UCSD-AML1 (cell line): ENCODE measurements around the gene PAK2.
"Not testable (repeated sequence)": the region's sequence is repeated elsewhere in the genome, so short reads cannot be mapped to it uniquely, and the experiment has no call there.

Experiments used
- DNase-seq: peaks from one replicate; lab custom pipeline; 2025; ENCODE audit not compliant: unreplicated experiment; lab: John Stamatoyannopoulos, UW

Gene PAK2

DNA sequence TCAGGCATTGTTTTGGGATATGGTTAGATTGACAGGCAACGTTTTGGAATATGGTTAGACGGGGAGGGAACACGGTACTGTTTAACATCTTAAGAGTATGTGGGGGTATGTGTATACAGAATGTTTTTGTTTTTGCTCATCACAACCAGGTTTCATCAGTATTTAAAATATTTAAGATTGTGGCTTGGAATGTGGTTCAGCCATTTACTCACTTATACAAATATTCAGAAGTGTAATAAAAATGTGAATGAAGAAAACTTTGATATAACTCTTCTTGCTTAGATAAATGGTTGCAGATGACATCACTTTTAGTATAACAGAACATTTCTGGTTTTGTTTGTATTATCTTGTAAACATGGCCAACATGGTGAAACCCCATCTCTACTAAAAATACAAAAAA lies 3.9 kb upstream of the PAK2 start:
- DNase-seq, result no peak

DNA sequence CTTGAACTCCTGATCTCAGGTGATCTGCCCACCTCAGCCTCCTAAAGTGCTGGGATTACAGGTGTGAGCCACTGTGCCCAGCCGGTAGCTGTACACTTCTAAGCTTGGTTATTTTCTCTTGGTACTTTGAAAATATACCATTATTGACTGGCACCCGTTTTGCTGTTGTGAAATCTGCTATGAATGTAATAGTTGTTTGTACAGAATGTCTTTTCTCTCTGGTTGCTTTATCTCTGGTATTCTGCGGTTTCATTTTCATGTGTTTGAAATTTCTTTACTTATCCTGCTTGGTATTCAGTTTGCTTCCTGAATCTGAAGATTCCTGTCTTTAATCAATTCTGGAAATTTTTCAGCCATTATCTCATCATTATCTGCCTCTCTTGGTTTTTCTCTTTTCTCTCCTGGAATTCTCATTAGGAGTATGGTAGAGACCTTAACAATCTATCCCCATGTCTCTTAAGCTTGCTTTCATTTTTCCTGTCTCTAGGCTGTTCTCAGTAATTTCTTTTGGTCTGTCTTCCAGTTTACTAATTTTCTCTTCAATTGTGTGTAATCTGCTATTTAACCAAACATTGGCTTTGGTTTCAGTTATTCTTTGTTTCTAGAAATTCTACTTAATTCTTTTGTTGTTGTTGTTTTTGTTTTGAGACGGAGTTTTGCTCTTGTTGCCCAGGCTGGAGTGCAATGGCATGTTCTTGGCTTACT lies 2.8 kb upstream of the PAK2 start:
- no peak for DNase-seq

DNA sequence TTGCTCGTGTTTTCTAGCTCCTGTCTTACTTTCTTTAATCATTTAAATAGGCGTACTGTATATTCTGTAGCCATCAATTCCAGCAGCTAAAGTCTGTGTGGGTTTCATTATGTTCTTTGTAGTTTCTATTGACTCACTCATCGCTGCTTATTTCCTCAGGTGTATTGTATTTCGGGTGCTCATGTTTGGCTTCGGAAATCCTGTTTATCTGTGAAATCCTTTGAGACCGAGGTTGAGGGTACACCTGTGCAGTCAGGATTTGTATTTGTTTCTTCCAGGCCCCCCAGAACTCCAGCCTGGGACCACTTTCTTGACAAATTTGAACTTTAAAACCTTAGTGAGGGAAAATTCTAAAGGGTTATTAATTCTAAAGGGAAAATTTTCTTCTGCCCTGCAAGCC lies 2.0 kb upstream of the PAK2 start:
- DNase-seq, result no peak

DNA sequence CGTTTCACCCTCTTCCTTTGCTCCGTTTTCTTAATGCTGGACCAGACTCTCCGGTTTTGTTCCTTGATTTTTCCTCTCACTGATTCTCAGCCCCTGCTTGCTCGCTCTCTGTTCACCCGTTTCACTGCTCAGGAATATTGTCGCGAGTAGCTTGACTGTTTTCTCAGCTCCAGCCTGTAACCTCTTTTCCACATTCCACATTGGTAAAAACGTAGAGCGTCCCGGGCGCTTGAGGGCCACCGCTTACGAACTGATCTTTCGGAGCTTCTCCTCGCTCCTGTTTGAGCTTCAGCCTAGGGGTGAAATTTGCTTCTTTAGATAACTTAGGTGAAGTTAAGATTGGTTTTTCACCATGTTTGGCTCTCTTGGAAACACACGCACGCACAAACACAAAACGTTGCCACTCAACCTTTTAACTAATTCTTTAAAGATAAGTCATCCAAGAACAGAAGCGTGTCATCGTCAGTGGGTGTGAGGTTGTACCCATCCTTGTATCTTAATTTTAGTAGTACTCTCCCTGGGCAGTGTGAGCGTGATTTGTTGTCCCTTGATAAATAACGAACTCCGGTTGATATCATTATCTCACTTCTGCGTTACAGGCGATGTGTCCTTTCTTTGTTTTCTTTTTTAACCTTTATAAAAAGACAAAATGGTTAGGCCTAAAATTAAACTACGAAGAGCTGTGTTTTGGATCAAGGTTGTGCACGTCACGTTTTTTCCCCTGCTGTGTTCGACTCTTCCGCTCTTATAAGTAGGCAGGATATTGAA lies 1.0 kb downstream of the PAK2 start:
- DNase-seq, result no peak

DNA sequence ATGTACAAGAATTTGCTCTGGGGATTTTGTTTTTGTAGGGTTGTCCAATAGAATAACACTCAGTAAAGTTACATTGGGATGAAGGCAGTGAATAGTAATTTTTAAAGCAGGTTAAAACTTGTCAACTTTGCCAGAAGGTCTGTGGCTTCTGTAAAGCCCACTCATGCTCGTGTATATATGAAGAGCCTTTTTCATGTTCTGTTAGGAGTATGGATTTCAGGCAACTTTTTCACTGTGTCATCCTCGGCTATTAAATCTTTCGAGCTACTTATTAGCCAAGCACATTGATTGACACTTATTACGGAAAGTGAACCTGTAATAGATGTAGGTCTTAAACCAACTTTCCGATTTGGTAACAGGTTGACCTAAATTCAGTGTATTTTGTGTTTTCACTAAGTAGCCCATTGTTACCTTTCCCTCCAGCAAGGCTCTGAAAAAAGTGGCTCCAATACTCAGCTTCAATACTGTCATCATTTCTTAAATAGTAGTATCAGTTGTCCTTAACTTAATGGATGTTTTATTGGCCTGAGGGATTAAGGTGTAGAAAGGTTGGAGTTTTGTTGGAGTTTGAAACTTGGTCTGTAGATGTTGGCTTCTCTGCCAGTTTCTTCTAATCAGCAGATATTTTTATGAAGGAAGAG lies 1.7 kb downstream of the PAK2 start:
- no peak for DNase-seq

DNA sequence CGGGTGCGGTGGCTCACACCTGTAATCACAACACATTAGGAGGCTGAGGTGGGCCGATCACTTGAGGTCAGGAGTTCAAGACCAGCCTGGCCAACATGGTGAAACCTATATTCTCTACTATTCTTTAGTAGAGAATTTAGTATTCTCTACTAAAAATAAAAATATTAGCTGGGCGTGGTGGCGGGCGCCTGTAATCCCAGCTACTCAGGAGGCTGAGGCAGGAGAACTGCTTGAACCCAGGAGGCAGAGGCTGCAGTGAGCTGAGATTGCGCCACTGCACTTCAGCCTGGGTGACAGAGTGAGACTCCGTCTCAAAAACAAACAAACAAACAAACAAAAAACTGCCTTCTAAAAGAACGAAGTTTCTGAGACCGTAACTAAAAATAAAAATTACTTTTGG lies 3.9 kb downstream of the PAK2 start:
- DNase-seq, result not testable (repeated sequence)

GRCh38 chr3:196749125-196749524 lies 9.5 kb downstream of the PAK2 start:
- DNase-seq, result no peak

DNA sequence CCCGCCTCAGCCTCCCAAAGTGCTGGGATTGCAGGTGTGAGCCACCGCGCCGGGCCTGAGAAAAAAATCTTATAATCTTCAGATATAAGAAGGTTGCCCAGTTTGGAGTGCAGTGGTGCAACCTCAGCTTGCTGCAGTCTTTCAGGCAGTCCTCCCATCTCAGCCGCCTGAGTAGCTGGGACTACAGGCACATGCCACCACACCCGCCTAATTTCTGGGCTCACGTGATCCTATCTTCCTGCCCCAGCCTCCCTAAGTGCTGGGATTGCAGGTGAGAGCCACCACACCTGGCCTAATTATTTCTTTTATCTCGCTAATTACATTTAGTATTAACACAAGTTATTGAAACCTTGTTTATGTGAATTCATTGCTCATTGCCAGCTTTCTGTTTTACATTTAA lies 13.5 kb downstream of the PAK2 start:
- DNase-seq, result no peak

GRCh38 chr3:196754091-196754981 lies 14.7 kb downstream of the PAK2 start:
- DNase-seq, result no peak

DNA sequence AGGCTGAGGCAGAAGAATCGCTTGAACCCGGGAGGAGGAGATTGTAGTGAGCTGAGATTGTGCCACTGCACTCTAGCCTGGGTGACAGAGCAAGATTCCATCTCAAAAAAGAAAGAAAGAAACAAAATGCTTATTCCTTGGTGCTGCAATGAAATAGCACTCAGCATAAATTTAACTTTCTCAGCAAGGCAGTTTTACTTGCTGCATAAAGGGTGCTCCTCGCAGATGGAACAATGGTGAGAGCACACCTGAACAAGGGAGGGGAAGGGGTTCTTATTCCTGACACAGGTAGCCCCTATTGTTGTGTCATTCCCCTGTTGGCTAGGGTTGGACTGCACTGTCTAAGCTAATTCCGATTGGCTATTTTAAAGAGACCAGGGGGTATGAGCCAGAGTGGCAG lies 17.1 kb downstream of the PAK2 start:
- DNase-seq, result no peak

DNA sequence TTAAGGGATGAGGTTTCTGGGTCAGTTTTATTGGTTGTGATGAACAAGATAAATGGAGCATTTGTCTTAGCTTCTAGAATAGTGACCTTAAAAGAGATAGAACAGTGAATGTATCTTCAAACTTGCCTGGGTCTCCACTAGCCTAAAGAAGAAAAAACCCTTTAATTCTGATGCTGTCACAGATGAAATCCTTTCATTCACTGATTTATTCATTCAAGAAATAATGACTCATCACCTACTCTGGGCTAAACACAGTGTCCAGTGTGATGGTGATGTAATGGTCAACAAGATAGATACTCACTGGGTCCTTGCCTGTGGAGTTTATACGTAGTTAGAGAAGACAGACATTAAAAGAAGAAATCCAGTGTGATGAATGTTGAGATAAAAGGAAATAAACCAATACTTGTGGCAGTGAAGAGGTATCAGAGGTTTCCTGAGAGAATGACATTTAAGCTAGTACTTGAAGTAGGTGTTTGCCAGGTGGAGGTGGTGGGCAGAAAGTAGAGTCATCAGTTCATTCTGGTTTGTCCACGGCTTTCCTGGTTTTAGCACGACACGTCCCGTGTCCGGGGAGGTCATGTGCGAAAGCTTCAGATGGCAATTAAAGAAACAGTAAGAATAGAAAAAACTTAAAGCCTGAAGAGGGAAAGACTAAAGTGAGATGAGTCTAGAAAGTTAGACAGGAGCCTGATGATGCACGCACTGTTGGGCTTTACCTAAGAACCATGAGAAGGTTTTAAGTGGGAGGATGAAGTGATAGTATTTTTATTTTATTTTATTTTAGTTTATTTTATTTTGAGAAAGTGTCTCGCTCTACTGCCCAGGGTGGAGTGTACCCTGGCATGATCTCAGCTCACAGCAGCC lies 18.5 kb downstream of the PAK2 start:
- DNase-seq, result no peak

DNA sequence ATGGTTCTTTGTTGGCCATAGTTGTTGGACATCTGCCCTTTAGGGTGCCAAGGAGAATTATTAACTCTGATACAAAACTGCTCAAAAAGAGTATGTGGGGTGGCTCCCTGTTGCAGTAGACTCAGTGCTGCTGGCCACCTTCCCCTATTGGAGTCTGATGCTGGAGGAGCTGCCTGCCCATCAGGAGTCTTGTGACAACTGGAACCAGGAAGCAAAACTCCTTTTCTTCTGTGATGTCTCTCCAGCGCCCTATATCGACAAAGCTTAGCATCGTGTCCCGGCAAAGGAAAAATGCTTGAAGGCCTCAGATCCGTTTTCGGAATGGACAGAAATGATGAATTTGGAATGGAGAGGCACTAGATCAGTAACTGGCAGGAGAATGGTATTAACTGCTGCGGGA lies 23.5 kb downstream of the PAK2 start:
- no peak for DNase-seq

DNA sequence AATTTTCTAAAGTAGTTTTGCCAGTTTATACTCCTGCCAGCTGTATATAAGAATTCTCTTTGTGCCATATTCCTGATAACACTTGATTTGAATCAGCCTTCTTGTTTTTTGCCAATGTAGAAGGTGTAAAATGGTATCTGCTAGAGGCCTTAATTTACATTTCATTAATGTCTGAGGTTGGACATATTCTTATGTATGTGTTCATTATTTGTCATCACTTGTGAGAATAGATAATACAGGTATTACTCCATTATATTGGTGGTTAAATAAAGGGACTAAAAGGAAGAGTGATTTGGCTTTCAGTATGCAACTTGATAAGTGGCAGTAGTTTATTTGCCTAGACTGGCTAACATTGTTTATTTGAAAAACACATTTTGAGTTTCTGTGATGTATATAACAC lies 25.8 kb downstream of the PAK2 start:
- no peak for DNase-seq

- no peak for DNase-seq
These were observed 31.4 kb downstream of the PAK2 start for GRCh38 chr3:196771067-196771466.

GRCh38 chr3:196772102-196772501 lies 32.4 kb downstream of the PAK2 start:
- DNase-seq, result no peak

DNA sequence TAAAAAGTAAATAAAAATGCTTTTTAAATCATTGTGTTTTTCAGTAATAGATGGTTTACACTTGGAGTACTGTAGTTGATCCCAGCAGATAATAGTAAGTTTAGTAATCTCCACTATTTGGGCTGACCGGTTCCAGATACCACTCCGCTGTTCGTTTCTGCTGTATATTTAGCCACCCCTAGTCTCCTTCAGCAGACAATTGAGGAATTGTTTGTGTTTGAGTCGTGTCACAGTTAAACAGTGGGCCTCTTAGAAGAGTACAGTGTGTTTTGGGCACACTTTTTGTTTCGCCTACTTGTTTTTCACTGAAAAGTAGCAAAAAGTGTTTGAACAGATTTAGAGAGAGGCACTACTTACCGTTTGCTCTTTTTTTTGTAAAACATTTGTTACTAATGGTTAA lies 33.2 kb downstream of the PAK2 start:
- DNase-seq, result no peak

- no peak for DNase-seq
These were observed 34.6 kb downstream of the PAK2 start for GRCh38 chr3:196774191-196774820.

DNA sequence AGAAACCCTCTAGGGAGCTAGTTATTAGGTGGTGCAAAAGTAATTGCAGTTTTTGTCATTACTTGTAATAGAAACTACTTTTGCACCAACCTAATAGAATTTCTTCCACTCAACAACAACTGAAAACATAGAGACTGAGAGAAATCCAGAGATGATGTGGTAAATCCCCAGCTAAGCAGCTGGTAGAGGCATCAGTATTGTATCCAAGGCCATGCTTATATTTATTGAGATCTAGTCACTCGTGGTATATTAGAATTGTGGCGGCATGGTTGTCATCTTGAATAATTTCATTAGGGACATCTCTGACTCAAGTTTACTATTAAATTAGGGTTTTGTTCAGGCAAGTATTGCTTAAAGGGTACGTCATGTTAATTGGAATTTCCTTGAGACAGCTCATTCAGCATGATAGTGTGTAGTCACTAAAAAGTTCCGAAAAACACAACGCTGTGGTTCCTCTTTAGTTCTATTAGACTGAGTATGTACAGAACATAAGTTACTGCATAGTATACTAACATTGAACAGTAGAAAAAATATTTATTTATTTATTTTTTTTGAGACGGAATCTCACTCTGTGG lies 35.3 kb downstream of the PAK2 start:
- no peak for DNase-seq

GRCh38 chr3:196775938-196776337 lies 36.3 kb downstream of the PAK2 start:
- DNase-seq, result no peak

DNA sequence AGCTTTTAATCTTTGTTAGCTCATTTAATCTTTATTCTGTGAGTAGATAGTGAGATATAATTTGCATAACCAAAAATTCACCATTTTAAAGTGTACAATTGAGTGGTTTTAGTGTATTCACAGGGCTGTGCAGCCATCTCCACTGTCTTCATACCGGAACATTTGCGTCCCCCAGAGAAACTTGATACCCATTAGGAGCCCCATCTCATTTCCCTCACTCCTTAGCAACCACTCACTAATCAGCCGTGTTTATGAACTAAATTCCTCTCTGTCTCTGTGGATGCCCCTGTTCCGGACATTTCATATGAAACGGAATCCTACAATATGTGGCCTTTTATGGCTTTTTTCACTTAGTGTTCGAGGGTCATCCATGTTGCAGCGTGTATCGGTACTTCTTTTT lies 38.2 kb downstream of the PAK2 start:
- DNase-seq, result no peak
